Erythroblast (primary cell): ENCODE data around the gene CHSY1.

ENCODE experiments used
- GATA1 ChIP-seq: IDR thresholded peaks from 2 replicates; pipeline ENCODE4 v1.6.1; 2011; ENCODE audit warnings: low read depth, mild to moderate bottlenecking, control low read depth, low read length, moderate library complexity
- POLR2A ChIP-seq: IDR thresholded peaks from 2 replicates; pipeline ENCODE4 v1.6.1; 2011; ENCODE audit warnings: mild to moderate bottlenecking, low read length

DNA sequence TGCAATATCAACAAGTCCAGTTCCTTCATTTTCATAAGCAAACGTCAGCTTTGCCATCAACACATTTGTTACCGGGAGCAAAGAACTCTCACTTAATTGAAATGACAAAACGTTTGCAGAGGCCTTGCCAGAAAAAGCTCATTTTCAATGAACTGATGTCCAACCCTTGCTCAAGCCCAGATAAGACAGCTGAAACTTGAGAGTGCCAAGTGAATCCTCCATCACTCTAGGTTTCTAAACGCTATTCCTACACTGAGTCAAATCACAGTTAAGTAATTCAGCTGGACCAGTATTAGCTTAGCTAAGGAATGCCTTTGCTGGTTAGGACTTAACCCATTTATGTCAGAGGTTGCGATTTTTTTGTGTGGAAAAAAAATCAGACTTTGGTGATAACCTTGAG lies 11.5 kb downstream of the CHSY1 start:
- TF ChIP-seq POLR2A (no peak), GATA1 (no peak)
